GM19395 (cell line): ENCODE data around the gene VGLL2.

Experiments
- ATAC-seq: cut with Tn5 transposase; IDR thresholded peaks from one replicate; pipeline ENCODE4 v1.9.1; 2021; ENCODE audit warnings: mild to moderate bottlenecking, moderate library complexity; ENCODE audit not compliant: unreplicated experiment

Gene VGLL2

DNA sequence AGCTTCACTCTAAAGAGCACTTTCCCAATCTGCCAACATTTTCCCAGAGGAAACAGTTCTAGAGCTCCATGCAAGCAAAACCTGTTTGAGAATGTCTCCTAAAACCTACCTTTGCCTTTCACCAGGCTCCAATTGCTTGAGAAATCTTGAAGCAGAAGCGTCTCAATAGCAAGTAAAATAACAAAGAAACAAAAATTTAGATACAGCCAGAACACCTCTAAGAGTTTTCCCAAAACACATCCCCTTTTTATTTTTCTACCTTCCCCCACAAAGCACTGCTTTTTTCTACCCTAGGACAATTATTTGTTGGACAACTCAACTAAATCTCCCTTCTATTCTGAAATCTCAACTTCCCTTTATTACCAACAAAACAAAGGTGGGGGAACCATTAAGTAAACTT, 3.6 kb downstream of the VGLL2 start:
- ATAC-seq: no peak

GRCh38 chr6:117269638-117270054, 4.3 kb downstream of the VGLL2 start:
- ATAC-seq: no peak

DNA sequence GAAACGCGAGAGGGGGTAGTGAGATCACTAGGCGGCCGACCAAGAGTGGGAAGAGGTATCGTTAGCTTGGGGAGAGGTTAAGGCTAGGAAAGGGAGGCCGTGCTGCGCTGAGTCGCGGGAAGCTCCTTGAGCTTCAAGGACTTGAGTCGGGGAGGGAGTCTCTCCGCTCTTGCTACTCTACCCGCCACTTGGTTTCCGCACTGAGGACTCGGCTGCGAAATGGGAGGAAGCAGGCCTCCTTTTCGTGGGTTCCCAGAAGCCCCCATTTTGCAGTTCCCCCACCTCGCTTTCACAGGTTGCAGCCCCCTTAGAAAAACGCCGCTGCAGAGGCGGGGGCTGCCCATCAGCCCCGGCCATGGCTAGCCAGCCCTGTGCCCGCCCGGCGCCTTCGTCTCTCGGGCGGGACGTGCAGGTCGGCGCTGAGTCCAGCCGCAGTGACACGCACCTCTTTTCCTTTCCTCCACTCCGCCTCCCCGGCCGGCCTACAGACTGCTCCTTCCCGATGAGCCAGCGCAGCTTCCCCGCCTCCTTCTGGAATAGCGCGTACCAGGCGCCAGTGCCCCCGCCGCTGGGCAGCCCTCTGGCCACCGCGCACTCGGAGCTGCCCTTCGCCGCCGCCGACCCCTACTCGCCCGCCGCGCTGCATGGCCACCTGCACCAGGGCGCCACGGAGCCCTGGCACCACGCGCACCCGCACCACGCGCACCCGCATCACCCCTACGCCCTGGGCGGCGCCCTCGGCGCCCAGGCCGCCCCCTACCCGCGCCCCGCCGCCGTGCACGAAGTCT, 4.9 kb downstream of the VGLL2 start:
- no peak for ATAC-seq

DNA sequence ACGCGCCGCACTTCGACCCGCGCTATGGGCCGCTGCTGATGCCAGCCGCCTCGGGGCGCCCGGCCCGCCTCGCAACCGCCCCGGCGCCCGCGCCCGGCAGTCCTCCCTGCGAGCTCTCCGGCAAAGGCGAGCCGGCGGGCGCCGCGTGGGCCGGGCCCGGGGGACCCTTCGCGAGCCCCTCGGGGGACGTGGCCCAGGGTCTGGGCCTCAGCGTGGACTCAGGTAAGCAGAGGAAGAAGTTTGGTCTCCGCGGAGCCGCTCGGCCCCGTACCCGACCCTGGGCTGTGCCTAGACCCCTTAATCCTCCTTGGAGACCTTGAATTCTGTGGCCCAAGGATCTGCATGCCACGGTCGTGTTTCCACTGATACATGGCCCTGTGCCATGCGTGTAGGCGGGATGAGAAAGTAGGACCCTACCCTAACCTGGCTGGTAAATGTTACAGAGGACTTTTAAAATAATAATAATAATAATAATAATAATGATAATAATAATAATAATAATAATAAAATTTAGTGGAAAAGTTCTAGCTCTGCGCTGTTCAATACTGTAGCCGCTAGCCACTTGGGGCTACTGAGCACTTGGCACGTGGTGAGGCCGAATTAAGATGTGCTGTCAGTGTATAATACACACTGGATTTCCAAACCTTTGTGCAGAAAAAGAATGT, 5.6 kb downstream of the VGLL2 start:
- no peak for ATAC-seq

GRCh38 chr6:117272032-117272866, 6.9 kb downstream of the VGLL2 start:
- ATAC-seq: no peak

GRCh38 chr6:117272891-117273290, 7.5 kb downstream of the VGLL2 start:
- ATAC-seq: no peak

- ATAC-seq: no peak
Measured at GRCh38 chr6:117275205-117275604, 9.8 kb downstream of the VGLL2 start.

GRCh38 chr6:117275711-117276110, 10.4 kb downstream of the VGLL2 start:
- ATAC-seq: no peak

- ATAC-seq: no peak
Measured at GRCh38 chr6:117276778-117277316, 11.5 kb downstream of the VGLL2 start.

GRCh38 chr6:117280922-117281321, 15.6 kb downstream of the VGLL2 start:
- ATAC-seq: no peak

- no peak for ATAC-seq
Measured at GRCh38 chr6:117288083-117288715, 22.8 kb downstream of the VGLL2 start.

- no peak for ATAC-seq
Measured at GRCh38 chr6:117290173-117290846, 25.0 kb downstream of the VGLL2 start.

DNA sequence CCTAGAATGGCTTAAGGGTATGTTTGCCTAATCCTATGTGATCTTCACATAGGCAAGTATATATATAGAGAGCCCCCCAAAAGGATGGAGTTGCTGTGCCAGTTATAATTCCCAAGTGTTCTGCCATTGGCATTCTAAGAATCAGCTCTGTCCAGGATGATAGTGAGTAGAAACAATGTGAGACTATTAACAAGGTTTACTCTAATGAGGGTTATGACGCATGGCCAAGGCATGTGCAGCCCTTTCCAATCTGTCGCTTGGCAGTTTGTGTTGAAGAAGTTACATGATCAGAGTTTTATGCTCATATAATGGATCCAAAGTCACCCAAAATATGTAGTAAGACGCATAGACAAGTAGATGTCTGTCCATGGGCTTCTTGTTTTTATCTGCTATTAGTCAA, 33.6 kb downstream of the VGLL2 start:
- ATAC-seq: no peak

DNA sequence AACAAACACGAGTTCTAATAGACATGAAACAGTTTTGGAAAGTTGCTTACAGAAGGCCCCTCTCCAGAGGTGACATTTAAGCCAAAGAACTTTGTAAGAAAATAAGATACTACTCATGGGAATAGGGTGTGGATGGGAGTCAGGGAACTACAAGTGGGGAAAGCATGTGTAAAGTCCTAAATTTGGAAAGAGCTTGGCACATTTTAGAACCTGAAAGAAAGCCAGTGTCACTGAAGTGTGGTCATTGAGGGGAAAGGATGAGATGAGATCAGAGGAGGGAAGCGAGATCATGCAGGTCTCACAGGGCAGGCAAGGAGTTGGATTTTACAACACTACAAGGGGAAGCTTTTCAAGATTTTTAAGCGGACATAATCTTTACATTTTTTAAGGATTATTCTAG, 38.0 kb downstream of the VGLL2 start:
- ATAC-seq: no peak

DNA sequence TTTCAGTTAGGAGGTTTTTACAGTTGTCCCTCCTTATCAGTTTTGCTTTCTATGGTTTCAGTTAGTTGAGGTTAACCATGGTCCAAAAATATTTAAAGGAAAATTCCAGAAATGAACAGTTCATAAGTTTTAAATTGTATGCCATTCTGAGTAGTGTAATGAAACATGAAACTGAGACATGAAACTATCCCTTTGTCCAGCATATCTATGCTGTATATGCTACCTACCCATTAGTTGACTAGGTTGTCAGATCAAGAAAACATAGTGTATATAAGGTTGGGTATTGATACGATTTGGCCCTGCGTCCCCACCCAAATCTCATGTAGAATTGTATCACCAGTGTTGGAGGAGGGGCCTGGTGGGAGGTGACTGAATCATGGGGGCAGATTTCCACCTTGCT, 39.1 kb downstream of the VGLL2 start:
- ATAC-seq: no peak

DNA sequence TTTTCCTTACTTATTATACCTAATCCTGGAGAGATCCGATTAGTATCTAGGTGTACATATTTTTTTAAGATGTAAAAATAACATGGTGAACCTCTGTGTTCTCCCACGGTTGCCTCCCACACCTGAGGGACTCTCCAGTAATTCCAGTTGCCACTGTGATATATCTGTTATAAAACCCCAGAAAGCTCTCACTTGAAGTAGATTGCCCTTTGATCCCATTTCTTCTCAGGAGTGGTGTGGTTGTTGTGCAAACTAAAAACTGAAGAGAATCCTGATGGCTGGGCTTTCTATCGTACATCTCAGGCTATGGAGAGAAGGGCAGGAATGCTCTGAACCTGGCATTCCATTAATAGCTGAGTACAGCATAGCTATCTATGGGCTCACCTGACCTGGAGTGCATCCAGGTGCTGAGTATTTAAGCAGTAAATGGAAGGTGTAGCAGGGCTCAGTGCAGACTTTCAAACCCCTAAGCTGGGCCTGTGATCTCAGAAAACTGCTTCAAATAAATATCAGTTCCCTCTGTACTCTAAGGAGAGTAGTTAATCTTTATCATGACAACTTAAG, 41.0 kb downstream of the VGLL2 start:
- no peak for ATAC-seq

DNA sequence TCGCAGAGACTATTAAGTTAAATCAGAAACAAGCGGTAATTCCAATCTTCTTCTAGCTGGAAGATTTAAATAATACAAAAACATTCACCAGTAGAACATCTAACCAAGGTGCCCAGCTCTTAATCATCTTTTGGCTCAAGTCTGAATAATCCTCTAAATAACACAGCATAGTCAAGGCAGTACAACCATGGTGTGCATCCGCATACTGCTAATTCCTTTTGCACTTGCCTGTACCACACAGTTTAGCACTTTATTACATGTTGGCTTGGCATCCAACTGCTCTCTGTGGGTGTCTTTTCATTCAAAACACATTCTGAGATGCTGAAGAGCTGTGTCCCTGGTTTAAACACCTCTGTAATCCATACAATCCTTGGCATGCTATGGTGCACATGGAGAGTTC, 42.3 kb downstream of the VGLL2 start:
- ATAC-seq: no peak

- ATAC-seq: no peak
Measured at GRCh38 chr6:117309069-117309468, 43.7 kb downstream of the VGLL2 start.

- ATAC-seq: no peak
Measured at GRCh38 chr6:117309611-117310010, 44.3 kb downstream of the VGLL2 start.

DNA sequence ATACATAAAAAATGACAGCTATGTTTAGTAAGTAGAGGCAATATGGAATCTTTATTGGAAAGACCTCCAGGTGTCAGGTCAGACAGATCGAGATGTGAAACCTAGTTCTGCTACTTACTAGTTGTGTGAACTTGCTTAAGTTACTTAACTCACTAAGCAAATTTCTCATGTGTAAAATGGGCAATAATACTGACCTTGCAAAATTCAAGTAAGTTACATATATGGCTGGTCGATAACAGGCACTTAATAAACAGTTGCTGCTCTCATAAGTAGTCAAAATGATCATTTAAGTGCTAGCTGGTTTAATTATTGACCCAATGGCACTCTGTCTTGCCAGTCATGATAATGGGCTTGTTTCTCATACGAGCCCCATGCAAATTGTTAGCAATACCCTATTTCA, 46.0 kb downstream of the VGLL2 start:
- no peak for ATAC-seq
